GM19468 (cell line): ENCODE results near the gene C11orf97.
"Not testable (repeated sequence)": the region's sequence is repeated elsewhere in the genome, so short reads cannot be mapped to it uniquely, and the experiment has no call there.

Experiments
- ATAC-seq: cut with Tn5 transposase; IDR thresholded peaks from one replicate; pipeline ENCODE4 v1.9.1; 2021; ENCODE audit warnings: mild to moderate bottlenecking, moderate library complexity, moderate number of reproducible peaks; ENCODE audit not compliant: unreplicated experiment; ENCODE audit errors: extremely low read depth

Gene C11orf97

GRCh38 chr11:94511932-94512781 is at the start of gene C11orf97:
Gene C11orf97, plus strand, starts transcription at chr11:94512461. Its CDS starts 68 bp downstream, at chr11:94512529.
- ATAC-seq: peak; percentile 61

- peak; percentile 86 for ATAC-seq
These were observed 42.8 kb upstream of the C11orf97 start for GRCh38 chr11:94469416-94469815.

GRCh38 chr11:94472916-94473799 is 39.1 kb upstream of the C11orf97 start:
- ATAC-seq: peak; percentile 61

- ATAC-seq: no peak
These were observed 34.6 kb upstream of the C11orf97 start for GRCh38 chr11:94477624-94478023.

GRCh38 chr11:94481342-94481741 is 30.9 kb upstream of the C11orf97 start:
- ATAC-seq: no peak

GRCh38 chr11:94486068-94486467 is 26.2 kb upstream of the C11orf97 start:
- no peak for ATAC-seq

GRCh38 chr11:94493281-94494125 is 18.8 kb upstream of the C11orf97 start, which contains the start of the genes ANKRD49 and MRE11:
Gene ANKRD49, plus strand, starts transcription at chr11:94493984. Its CDS starts 2,710 bp downstream, at chr11:94496694.
Gene MRE11, minus strand, starts transcription at chr11:94493844. Its CDS starts 1,043 bp downstream, at chr11:94492801.
- peak; percentile 100 for ATAC-seq

GRCh38 chr11:94494126-94494680 is 18.1 kb upstream of the C11orf97 start:
- ATAC-seq: peak; percentile 5

GRCh38 chr11:94500181-94500580 is 12.1 kb upstream of the C11orf97 start:
- ATAC-seq: no peak

- no peak for ATAC-seq
These were observed 10.7 kb upstream of the C11orf97 start for GRCh38 chr11:94501522-94501921.

- no peak for ATAC-seq
These were observed 7.5 kb upstream of the C11orf97 start for GRCh38 chr11:94504689-94505293.

GRCh38 chr11:94506513-94506912 is 5.7 kb upstream of the C11orf97 start:
- ATAC-seq: not testable (repeated sequence)

GRCh38 chr11:94507485-94507884 is 4.8 kb upstream of the C11orf97 start:
- ATAC-seq: no peak

GRCh38 chr11:94513091-94513490 is 830 bp downstream of the C11orf97 start:
- ATAC-seq: no peak

- ATAC-seq: no peak
These were observed 3.1 kb downstream of the C11orf97 start for GRCh38 chr11:94515398-94515797.

- ATAC-seq: no peak
These were observed 4.5 kb downstream of the C11orf97 start for GRCh38 chr11:94516725-94517124.

- ATAC-seq: no peak
These were observed 6.0 kb downstream of the C11orf97 start for GRCh38 chr11:94518300-94518699.

- ATAC-seq: no peak
These were observed 7.3 kb downstream of the C11orf97 start for GRCh38 chr11:94519478-94520084.

- peak; percentile 35 for ATAC-seq
These were observed 9.4 kb downstream of the C11orf97 start for GRCh38 chr11:94521684-94522083.
